ENCODE data around the gene OXCT1. TPM values are rescaled to one million over a fixed set of nuclear protein-coding genes. Genes with fewer than 3 reads are reported as not detected.
"Not testable (repeated sequence)": the region's sequence is repeated elsewhere in the genome, so short reads cannot be mapped to it uniquely, and the experiment has no call there.

OXCT1 gene
- total RNA-seq, 2 experiments from 2014 or later, result 76.1 to 78.8 TPM

DNA sequence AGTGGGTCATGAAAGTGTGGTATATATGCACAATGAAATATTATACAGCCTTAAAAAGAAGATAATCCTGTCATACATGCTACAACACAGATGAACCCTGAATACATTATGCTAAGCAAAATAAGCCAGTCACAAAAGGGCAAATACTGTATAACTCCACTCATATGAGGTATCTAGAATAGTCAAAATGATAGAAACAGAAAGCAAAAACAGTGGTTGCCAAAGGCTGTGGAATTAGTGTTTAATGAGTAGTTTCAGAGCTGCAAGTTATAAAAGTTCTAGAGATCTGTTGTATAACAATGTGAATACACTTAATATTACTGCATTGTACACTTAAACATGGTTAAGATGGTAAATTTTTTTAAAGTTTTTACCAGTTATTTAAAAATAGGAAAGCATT lies 135.0 kb downstream of the OXCT1 start:
- Mint-ChIP-seq H3K4me3 (no peak overlapping the region), H3K9me3 (no peaks in the 10 kb centered on the region), H3K4me1 (ENCODE audit: low read depth) (peaks cover 2% of the 10 kb centered on the region), H3K27me3 (ENCODE audit: low read depth) (no peaks in the 10 kb centered on the region), H3K36me3 (ENCODE audit: low read depth) (peaks cover 66% of the 10 kb centered on the region), H3K27ac (no peak overlapping the region)
- no peak for DNase-seq
- CTCF ChIA-PET, result no interaction called here
- intact Hi-C loops (cut with micrococcal nuclease), result no loop called here

DNA sequence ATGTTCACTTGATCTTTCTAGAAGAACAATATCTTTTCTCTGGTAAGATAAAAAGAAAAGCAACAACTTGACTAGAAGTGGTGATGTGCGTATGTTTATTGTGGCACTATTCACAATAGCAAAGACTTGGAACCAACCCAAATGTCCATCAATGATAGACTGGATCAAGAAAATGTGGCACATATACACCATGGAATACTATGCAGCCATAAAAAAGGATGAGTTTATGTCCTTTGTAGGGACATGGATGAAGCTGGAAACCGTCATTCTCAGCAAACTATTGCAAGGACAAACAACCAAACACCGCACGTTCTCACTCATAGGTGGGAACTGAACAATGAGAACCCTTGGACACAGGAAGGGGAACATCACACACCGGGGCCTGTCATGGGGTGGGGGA lies 140.8 kb downstream of the OXCT1 start:
- H3K9me3 Mint-ChIP-seq; H3K4me3 Mint-ChIP-seq; H3K4me1 Mint-ChIP-seq (ENCODE audit: low read depth); DNase-seq; H3K27ac Mint-ChIP-seq; H3K27me3 Mint-ChIP-seq (ENCODE audit: low read depth); CTCF ChIA-PET; intact Hi-C loops (cut with micrococcal nuclease): not testable (repeated sequence)
- peaks cover 28% of the 10 kb centered on the region for H3K36me3 Mint-ChIP-seq (ENCODE audit: low read depth)

DNA sequence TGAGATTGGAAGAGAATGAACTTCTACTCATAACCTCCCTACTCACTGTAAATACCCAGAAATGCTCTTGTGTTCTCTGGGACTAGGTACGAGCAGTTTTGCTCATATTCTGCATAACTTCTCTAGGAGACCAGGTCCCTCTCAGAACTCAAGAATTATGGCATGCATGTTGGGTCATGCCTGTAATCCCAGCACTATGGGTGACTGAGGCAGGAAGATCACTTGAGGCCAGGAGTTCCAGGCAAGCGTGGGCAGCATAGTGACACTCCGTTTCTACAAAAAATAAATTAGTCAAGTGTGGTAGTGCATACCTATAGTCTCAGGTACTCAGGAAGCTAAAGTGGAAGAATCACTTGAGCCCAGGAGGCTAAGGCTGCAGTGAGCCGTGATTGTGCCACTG lies 141.9 kb downstream of the OXCT1 start:
- intact Hi-C loops (cut with micrococcal nuclease), result no loop called here
- CTCF ChIA-PET, result no interaction called here

DNA sequence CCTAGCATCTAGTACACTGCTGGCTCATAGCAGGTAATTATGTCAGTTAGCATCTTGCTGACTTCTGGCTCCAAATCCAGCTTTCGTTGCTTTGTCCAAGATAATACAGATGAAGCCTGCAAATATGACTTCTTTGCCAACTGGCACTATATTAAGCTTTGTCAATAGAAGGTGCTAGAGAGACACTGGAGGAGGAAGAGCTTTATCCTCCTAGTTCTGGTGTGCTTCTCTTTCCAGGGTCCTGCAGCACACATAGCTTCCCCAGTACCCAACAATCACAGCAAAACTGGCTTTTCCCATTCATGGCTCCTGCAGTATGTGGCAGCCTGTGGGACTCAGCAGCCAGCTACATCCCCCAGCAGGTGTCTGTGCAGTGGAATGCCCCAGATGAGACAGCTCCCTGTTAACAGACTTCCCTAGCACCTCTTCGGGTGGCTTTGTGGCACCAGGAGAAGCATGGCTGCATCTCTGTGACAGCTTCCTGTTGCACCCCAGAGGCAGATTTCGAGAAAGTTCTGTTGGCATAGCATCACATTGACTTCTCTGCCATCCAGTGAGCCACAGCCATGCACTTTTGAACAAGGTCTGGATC lies 147.8 kb downstream of the OXCT1 start:
- Mint-ChIP-seq H3K4me1 (ENCODE audit: low read depth) (no peaks in the 10 kb centered on the region), H3K4me3 (no peak overlapping the region), H3K27me3 (ENCODE audit: low read depth) (no peaks in the 10 kb centered on the region), H3K27ac (no peak overlapping the region), H3K36me3 (ENCODE audit: low read depth) (no peaks in the 10 kb centered on the region), H3K9me3 (no peaks in the 10 kb centered on the region)
- intact Hi-C loops (cut with micrococcal nuclease), result no loop called here
- CTCF ChIA-PET, result no interaction called here
- no peak for DNase-seq

More for the DNA sequence above, 141.9 kb downstream of the OXCT1 start:
- H3K27ac Mint-ChIP-seq, result no peak overlapping the region
- no peaks in the 10 kb centered on the region for H3K27me3 Mint-ChIP-seq (ENCODE audit: low read depth)
- H3K4me3 Mint-ChIP-seq, result no peak overlapping the region
- no peaks in the 10 kb centered on the region for H3K9me3 Mint-ChIP-seq
- DNase-seq, result no peak
- H3K36me3 Mint-ChIP-seq (ENCODE audit: low read depth), result peaks cover 28% of the 10 kb centered on the region
- H3K4me1 Mint-ChIP-seq (ENCODE audit: low read depth), result no peaks in the 10 kb centered on the region

DNA sequence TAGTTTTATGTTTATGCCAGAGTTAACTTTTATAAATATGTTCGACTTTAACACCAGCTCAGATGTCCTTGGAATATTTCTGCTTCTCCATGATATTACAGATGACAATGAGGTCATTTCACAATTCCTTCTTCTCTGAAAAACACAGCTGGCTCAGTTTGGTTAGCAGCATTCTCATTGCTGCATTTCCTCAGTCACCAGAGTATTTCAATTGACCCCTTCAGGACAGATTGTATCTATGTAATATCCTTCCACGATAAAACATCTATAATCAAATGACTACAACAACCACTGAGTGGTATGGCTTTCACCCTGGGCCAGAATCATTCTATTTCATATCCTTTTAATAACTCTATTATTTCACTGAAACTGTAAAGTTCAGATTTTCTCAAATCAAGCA lies 148.7 kb downstream of the OXCT1 start:
- Mint-ChIP-seq H3K27ac (no peak overlapping the region), H3K4me1 (ENCODE audit: low read depth) (no peaks in the 10 kb centered on the region), H3K9me3 (peaks cover 6% of the 10 kb centered on the region), H3K27me3 (ENCODE audit: low read depth) (no peaks in the 10 kb centered on the region), H3K4me3 (no peak overlapping the region), H3K36me3 (ENCODE audit: low read depth) (peaks cover 2% of the 10 kb centered on the region)
- DNase-seq, result no peak
- intact Hi-C loops (cut with micrococcal nuclease), result no loop called here
- CTCF ChIA-PET, result no interaction called here

DNA sequence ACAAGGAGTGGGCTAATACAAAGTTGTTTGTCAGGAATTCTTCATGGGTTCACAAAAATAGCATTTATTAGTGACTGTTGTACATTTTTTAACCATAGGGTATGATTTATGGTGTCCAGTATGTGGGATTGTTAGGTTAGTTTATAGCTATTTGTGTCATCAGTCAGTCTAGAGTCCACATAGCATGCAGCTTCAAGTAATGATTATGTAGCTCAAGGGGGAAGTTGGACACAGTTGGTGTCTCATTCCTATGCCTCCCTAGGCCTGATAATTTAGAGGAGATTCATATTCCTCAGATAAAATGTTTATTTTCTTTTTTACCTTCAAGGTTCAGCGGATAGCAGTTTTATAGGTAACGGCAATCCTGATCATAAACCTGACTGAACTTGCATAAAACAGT lies 153.8 kb downstream of the OXCT1 start:
- intact Hi-C loops (cut with micrococcal nuclease), result no loop called here
- Mint-ChIP-seq H3K4me3 (no peak overlapping the region), H3K4me1 (ENCODE audit: low read depth) (no peaks in the 10 kb centered on the region), H3K27me3 (ENCODE audit: low read depth) (no peaks in the 10 kb centered on the region), H3K9me3 (peaks cover 20% of the 10 kb centered on the region), H3K27ac (no peak overlapping the region), H3K36me3 (ENCODE audit: low read depth) (peaks cover 2% of the 10 kb centered on the region)
- no peak for DNase-seq
- CTCF ChIA-PET, result interaction anchor here (0.7 kb wide), 1 partner anchor 17 kb away, joined by 3 read pairs; no protein-coding TSS in a partner anchor

DNA sequence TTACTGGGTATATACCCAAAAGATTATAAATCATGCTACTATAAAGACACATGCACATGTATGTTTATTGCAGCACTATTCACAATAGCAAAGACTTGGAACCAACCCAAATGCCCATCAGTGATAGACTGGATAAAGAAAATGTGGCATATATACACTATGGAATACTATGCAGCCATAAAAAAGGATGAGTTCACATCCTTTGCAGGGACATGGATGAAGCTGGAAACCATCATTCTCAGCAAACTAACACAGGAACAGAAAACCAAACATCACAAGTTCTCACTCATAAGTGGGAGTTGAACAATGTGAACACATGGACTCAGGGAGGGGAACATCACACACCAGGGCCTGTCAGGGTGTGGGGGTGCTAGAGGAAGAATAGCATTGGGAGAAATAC lies 155.8 kb downstream of the OXCT1 start:
- intact Hi-C loops (cut with micrococcal nuclease); CTCF ChIA-PET: not testable (repeated sequence)
- peaks cover 20% of the 10 kb centered on the region for H3K9me3 Mint-ChIP-seq

DNA sequence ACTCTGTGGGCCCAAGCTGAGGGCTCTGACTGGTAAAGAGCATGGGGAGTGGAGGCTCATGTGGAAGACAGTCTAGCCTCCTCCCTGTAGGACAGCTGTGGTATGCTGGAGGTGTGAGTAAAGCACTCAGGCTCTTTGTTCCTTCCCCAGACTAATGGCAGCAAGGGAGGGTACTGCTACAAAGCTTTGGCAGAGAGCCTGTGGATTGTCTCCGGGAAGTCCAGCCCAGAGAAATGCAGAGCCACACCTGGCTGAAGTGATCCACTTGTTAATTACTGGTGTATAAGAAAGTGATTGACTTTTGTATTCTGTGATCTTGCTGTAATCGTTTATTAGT lies 161.7 kb downstream of the OXCT1 start:
- H3K9me3 Mint-ChIP-seq, result peaks cover 14% of the 10 kb centered on the region
- CTCF ChIA-PET, result no interaction called here
- no peak for DNase-seq
- no peaks in the 10 kb centered on the region for H3K36me3 Mint-ChIP-seq (ENCODE audit: low read depth)
- H3K4me3 Mint-ChIP-seq, result no peak overlapping the region
- no peak overlapping the region for H3K27ac Mint-ChIP-seq
- H3K27me3 Mint-ChIP-seq (ENCODE audit: low read depth), result peaks cover 5% of the 10 kb centered on the region
- intact Hi-C loops (cut with micrococcal nuclease), result no loop called here
- H3K4me1 Mint-ChIP-seq (ENCODE audit: low read depth), result no peaks in the 10 kb centered on the region

More for the DNA sequence above, 155.8 kb downstream of the OXCT1 start:
- not testable (repeated sequence) for H3K27ac Mint-ChIP-seq; H3K4me3 Mint-ChIP-seq; H3K36me3 Mint-ChIP-seq (ENCODE audit: low read depth); DNase-seq; H3K27me3 Mint-ChIP-seq (ENCODE audit: low read depth); H3K4me1 Mint-ChIP-seq (ENCODE audit: low read depth)

DNA sequence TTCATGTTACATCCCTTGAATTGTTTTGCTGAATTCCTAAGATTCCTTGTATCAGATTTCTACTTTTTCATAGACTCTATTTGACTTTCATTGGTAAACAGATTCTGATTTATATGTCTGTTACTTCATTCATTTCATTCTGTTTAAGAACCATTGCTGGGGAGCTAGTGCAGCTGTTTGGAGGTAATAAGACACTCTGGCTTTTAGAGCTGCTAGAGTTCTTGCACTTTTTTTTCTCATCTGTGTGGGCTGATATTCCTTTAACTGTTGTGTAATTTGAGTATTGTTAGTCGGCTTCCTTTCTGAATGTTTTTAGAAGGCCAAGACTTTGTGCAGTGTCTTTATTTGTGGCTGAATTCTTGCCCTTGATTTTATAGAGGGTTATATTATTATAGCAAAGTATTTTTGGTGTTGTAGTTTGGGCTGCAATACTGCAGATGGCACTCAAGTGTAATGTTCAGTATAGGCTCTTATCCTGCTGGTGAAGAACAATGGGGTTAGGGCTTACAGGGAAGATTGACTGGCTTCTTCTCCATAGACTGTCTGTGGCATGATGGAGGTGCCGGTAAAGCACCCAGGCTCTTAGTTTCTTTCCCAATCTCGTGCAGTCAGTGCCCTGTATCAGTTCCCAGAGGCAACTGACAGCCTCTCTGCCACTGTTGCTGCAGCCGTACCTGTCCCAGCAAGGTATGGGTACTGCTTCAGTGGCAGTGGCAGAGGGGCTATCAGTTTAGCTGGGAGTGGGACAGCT lies 162.2 kb downstream of the OXCT1 start:
- CTCF ChIA-PET, result interaction anchor here (0.9 kb wide), 1 partner anchor 136 kb away, joined by 3 read pairs; no protein-coding TSS in a partner anchor
- peaks cover 8% of the 10 kb centered on the region for H3K9me3 Mint-ChIP-seq
- H3K4me3 Mint-ChIP-seq, result no peak overlapping the region
- no peak for DNase-seq
- intact Hi-C loops (cut with micrococcal nuclease), result no loop called here
- H3K36me3 Mint-ChIP-seq (ENCODE audit: low read depth), result no peaks in the 10 kb centered on the region
- H3K4me1 Mint-ChIP-seq (ENCODE audit: low read depth), result no peaks in the 10 kb centered on the region
- peaks cover 8% of the 10 kb centered on the region for H3K27me3 Mint-ChIP-seq (ENCODE audit: low read depth)
- no peak overlapping the region for H3K27ac Mint-ChIP-seq

DNA sequence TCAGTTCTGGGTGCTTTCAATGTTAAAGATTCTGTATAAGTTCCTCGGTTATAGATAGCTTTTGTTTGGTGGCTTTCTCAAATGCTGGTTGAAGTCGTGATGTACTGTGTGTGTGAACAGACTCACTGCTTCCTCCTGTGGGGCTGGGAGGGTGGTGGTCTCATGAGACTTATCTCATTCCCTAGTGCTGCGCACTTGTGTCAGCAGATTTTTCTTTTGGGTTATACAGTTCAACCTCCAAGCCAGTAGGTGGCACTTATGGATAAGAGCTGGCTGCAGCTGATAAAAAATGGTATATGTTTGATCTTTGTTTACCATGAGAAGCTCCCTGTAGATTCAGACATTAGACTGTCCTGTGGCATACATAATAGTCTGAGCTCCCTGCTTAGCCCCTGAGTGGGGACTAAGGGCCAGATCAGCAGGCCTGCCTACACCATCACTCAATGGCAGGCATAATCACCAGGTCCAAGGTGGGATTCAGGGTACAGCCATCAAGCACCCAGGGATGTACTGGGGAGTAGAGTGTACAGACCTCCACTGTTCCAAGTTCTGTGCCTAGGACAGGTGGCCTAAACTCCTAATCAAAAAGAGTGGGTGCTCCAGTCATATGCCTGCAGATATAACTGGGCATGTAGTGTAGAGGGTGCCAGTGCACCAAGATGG lies 174.2 kb downstream of the OXCT1 start:
- no peaks in the 10 kb centered on the region for H3K4me1 Mint-ChIP-seq (ENCODE audit: low read depth)
- H3K36me3 Mint-ChIP-seq (ENCODE audit: low read depth), result no peaks in the 10 kb centered on the region
- CTCF ChIA-PET, result interaction anchor here (0.7 to 2.4 kb wide), 3 partner anchors 140 to 361 kb away, joined by 4 to 10 read pairs (median 6); no protein-coding TSS in a partner anchor
- H3K27me3 Mint-ChIP-seq (ENCODE audit: low read depth), result peaks cover 24% of the 10 kb centered on the region
- peaks cover 5% of the 10 kb centered on the region for H3K9me3 Mint-ChIP-seq
- intact Hi-C loops (cut with micrococcal nuclease), result loop anchor here (1.0 kb wide), 2 partner anchors 147 to 361 kb away; no protein-coding TSS in a partner anchor
- no peak overlapping the region for H3K27ac Mint-ChIP-seq
- no peak for DNase-seq
- H3K4me3 Mint-ChIP-seq, result no peak overlapping the region

DNA sequence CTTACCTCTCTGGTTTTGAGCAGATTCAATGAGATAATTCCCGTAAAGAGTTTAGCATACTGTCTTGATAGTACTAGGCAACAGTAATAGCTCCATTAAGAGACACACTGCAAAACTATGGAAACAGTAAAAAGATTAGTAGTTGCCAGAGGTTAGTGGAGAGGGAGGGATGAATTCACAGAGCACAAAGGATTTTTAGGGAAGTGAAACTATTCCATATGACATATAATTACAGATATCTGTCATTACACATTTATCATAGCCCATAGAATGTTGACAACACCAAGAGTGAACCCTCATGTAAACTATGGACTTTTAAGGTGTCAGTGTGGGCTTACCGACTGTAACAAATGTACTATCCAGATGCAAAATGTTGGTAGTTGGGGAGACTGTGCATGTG lies 183.5 kb downstream of the OXCT1 start:
- no peak overlapping the region for H3K27ac Mint-ChIP-seq
- no peak overlapping the region for H3K4me3 Mint-ChIP-seq
- CTCF ChIA-PET, result no interaction called here

DNA sequence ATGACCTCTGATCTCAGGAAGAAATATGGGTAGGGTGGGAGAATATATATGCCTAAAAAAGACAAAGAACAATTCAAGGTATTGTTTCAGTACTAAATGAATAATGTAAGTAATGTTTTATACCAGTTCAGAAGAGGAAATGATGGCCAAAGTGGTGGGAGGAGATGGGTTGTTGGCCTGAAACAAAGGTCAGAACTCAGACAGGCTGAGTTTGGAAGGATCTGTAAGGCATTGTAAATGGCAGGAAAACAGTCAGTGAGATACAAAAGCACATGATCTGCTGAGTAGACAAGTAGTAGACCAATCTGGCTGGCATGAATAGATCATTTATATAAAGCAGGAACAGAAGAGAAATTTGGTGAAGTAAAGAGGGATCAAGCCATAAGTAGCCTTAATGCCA lies 184.0 kb downstream of the OXCT1 start:
- no peak overlapping the region for H3K4me3 Mint-ChIP-seq
- CTCF ChIA-PET, result no interaction called here
- intact Hi-C loops (cut with micrococcal nuclease), result no loop called here
- H3K9me3 Mint-ChIP-seq, result no peaks in the 10 kb centered on the region
- peaks cover 2% of the 10 kb centered on the region for H3K27me3 Mint-ChIP-seq (ENCODE audit: low read depth)
- no peaks in the 10 kb centered on the region for H3K4me1 Mint-ChIP-seq (ENCODE audit: low read depth)
- no peak overlapping the region for H3K27ac Mint-ChIP-seq
- DNase-seq, result no peak
- H3K36me3 Mint-ChIP-seq (ENCODE audit: low read depth), result no peaks in the 10 kb centered on the region

More for the DNA sequence above, 183.5 kb downstream of the OXCT1 start:
- peaks cover 3% of the 10 kb centered on the region for H3K27me3 Mint-ChIP-seq (ENCODE audit: low read depth)
- intact Hi-C loops (cut with micrococcal nuclease), result no loop called here
- no peak for DNase-seq
- H3K4me1 Mint-ChIP-seq (ENCODE audit: low read depth), result no peaks in the 10 kb centered on the region
- no peaks in the 10 kb centered on the region for H3K36me3 Mint-ChIP-seq (ENCODE audit: low read depth)
- no peaks in the 10 kb centered on the region for H3K9me3 Mint-ChIP-seq

DNA sequence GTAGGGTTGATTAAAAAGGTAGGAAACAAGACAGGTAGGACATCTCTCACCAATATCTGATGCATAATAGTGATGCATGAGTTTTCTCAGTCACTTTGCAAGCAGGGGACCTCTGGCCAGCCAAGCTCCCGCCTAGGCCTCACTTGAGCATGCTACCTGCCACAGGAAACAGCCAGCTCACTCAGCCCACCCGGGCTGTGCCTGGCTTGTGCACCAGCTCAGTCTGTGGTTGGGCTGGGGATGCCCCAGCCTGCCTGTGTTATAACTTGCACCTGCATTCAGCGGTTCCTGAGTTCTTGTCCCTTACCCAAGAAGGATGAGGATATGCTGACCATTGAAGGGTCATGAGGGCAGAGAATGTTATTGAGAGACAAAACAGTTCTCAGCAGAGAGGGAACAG lies 187.0 kb downstream of the OXCT1 start:
- intact Hi-C loops (cut with micrococcal nuclease), result no loop called here
- Mint-ChIP-seq H3K27me3 (ENCODE audit: low read depth) (peaks cover 7% of the 10 kb centered on the region), H3K27ac (no peak overlapping the region), H3K36me3 (ENCODE audit: low read depth) (no peaks in the 10 kb centered on the region), H3K4me1 (ENCODE audit: low read depth) (no peaks in the 10 kb centered on the region), H3K9me3 (peaks cover 2% of the 10 kb centered on the region), H3K4me3 (no peak overlapping the region)
- no peak for DNase-seq
- CTCF ChIA-PET, result interaction anchor here (1.0 kb wide), 1 partner anchor 9 kb away, joined by 4 read pairs; no protein-coding TSS in a partner anchor

All from activated naive CD4-positive, alpha-beta T cell treated with anti-CD3 and anti-CD28 coated beads for 36 hours (primary cell).